ACC112 (cell line): Measurements from ENCODE around the gene USP5.
A peak's percentile ranks its signal among the peaks of the same experiment; 100 is the strongest.
"Not testable (repeated sequence)": the region's sequence is repeated elsewhere in the genome, so short reads cannot be mapped to it uniquely, and the experiment has no call there.

Experiments
- H2AFZ ChIP-seq: fragments of 200-600 bp; sonication (generic); one replicate; pipeline ENCODE4 v1.6.0; 2017; ENCODE audit warnings: antibody characterized with exemption, low read length; ENCODE audit not compliant: unreplicated experiment
- H3K27ac ChIP-seq: fragments of 200-600 bp; sonication (generic); 2 replicates; pipeline ENCODE4 v1.5.1; 2014; ENCODE audit warnings: low read depth, mild to moderate bottlenecking, antibody characterized with exemption, low read length, moderate library complexity
- H3K27me3 ChIP-seq: fragments of 200-600 bp; sonication (generic); 2 replicates; pipeline ENCODE4 v1.6.1; 2014; ENCODE audit warnings: mild to moderate bottlenecking, antibody characterized with exemption, low read length, moderate library complexity, mixed read lengths; ENCODE audit not compliant: insufficient read depth
- H3K36me3 ChIP-seq: fragments of 200-600 bp; sonication (generic); 2 replicates; pipeline ENCODE4 v1.6.1; 2016; ENCODE audit warnings: mild to moderate bottlenecking, antibody characterized with exemption, low read length, moderate library complexity, mixed read lengths; ENCODE audit not compliant: insufficient read depth
- H3K4me1 ChIP-seq: fragments of 200-600 bp; sonication (generic); one replicate; pipeline ENCODE4 v1.6.1; 2016; ENCODE audit warnings: low read length, mixed read lengths; ENCODE audit not compliant: insufficient read depth, unreplicated experiment, control insufficient read depth
- H3K4me3 ChIP-seq: fragments of 200-600 bp; sonication (generic); 2 replicates; pipeline ENCODE4 v1.5.1; 2014; ENCODE audit warnings: mild to moderate bottlenecking, low read depth, low read length
- H3K79me2 ChIP-seq: fragments of 200-600 bp; sonication (generic); one replicate; pipeline ENCODE4 v1.6.0; 2016; ENCODE audit warnings: low read length; ENCODE audit not compliant: control insufficient read depth, unreplicated experiment, insufficient read depth

The USP5 gene

GRCh38 chr12:6853626-6854025 is 1.7 kb downstream of the USP5 start:
- Histone ChIP-seq H2AFZ (no peak overlapping the region), H3K27me3 (no peaks in the 10 kb centered on the region), H3K36me3 (peaks cover 17% of the 10 kb centered on the region), H3K4me3 (peak overlapping the region; percentile 86), H3K79me2 (peaks cover 44% of the 10 kb centered on the region), H3K4me1 (peaks cover 22% of the 10 kb centered on the region), H3K27ac (peak overlapping the region; percentile 83)

GRCh38 chr12:6854036-6854435 is 2.1 kb downstream of the USP5 start:
- Histone ChIP-seq H2AFZ (no peak overlapping the region), H3K36me3 (peaks cover 19% of the 10 kb centered on the region), H3K4me1 (peaks cover 22% of the 10 kb centered on the region), H3K27me3 (no peaks in the 10 kb centered on the region), H3K27ac (peak overlapping the region; percentile 83), H3K4me3 (peak overlapping the region; percentile 86), H3K79me2 (peaks cover 42% of the 10 kb centered on the region)

GRCh38 chr12:6855322-6855721 is 3.4 kb downstream of the USP5 start:
- Histone ChIP-seq H3K79me2 (peaks cover 30% of the 10 kb centered on the region), H3K27me3 (no peaks in the 10 kb centered on the region), H2AFZ (no peak overlapping the region), H3K4me1 (peaks cover 12% of the 10 kb centered on the region), H3K4me3 (no peak overlapping the region), H3K36me3 (peaks cover 19% of the 10 kb centered on the region), H3K27ac (no peak overlapping the region)

- peaks cover 5% of the 10 kb centered on the region for H3K4me1 ChIP-seq
- no peak overlapping the region for H3K4me3 ChIP-seq
- no peaks in the 10 kb centered on the region for H3K27me3 ChIP-seq
- H3K79me2 ChIP-seq = peaks cover 19% of the 10 kb centered on the region
- no peak overlapping the region for H3K27ac ChIP-seq
- no peak overlapping the region for H2AFZ ChIP-seq
- peaks cover 32% of the 10 kb centered on the region for H3K36me3 ChIP-seq
These were observed 6.8 kb downstream of the USP5 start for GRCh38 chr12:6858799-6859198.

DNA sequence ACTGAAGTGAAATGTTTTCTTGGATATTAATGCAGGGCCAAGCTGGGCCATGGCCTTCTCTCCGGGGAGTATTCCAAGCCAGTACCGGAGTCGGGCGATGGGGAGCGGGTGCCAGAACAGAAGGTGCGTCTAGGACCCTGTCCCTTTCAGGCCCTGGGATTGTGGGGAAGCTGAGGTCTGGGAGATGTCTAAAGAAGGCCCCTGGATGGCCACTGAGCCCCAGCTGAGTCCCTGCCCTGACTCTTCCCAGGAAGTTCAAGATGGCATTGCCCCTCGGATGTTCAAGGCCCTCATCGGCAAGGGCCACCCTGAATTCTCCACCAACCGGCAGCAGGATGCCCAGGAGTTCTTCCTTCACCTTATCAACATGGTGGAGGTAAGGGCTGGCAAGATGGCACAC is 8.2 kb downstream of the USP5 start:
- Histone ChIP-seq H3K79me2 (peaks cover 7% of the 10 kb centered on the region), H3K27me3 (no peaks in the 10 kb centered on the region), H3K4me1 (no peaks in the 10 kb centered on the region), H3K27ac (no peak overlapping the region), H3K36me3 (peaks cover 32% of the 10 kb centered on the region), H2AFZ (no peak overlapping the region), H3K4me3 (no peak overlapping the region)

DNA sequence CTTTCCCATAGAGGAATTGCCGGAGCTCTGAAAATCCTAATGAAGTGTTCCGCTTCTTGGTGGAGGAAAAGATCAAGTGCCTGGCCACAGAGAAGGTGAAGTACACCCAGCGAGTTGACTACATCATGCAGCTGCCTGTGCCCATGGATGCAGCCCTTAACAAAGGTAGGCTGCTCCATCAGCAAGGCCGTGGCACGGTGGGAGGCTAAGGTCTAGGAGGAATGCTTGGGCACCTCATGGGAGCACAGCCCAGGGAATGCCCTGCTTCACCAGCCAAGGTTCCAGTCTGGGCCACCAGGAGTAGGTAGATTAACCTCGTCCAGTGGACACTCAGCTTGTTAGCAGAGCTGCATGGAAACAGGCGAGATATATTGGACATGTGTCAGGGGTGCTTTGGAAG is 9.0 kb downstream of the USP5 start:
- H3K4me1 ChIP-seq = no peaks in the 10 kb centered on the region
- no peaks in the 10 kb centered on the region for H3K27me3 ChIP-seq
- H3K79me2 ChIP-seq = no peaks in the 10 kb centered on the region
- H3K36me3 ChIP-seq = peaks cover 29% of the 10 kb centered on the region
- no peak overlapping the region for H2AFZ ChIP-seq
- no peak overlapping the region for H3K4me3 ChIP-seq
- H3K27ac ChIP-seq = no peak overlapping the region

DNA sequence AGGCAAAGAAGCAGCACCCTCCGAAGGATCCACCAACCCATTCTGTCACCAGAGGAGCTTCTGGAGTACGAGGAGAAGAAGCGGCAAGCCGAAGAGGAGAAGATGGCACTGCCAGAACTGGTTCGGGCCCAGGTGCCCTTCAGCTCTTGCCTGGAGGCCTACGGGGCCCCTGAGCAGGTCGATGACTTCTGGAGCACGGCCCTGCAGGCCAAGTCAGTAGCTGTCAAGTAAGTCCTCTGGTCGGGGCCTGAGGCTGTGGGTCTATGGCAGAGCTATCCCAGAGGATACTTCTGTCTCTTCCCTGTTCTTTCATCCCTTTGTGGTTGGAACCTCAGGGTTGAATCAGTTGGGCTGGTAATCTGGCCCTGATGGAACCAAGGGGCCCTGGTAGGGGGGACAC is 9.4 kb downstream of the USP5 start:
- Histone ChIP-seq H3K4me3 (no peak overlapping the region), H3K79me2 (no peaks in the 10 kb centered on the region), H3K4me1 (no peaks in the 10 kb centered on the region), H3K27ac (no peak overlapping the region), H2AFZ (no peak overlapping the region), H3K36me3 (peaks cover 29% of the 10 kb centered on the region), H3K27me3 (no peaks in the 10 kb centered on the region)

DNA sequence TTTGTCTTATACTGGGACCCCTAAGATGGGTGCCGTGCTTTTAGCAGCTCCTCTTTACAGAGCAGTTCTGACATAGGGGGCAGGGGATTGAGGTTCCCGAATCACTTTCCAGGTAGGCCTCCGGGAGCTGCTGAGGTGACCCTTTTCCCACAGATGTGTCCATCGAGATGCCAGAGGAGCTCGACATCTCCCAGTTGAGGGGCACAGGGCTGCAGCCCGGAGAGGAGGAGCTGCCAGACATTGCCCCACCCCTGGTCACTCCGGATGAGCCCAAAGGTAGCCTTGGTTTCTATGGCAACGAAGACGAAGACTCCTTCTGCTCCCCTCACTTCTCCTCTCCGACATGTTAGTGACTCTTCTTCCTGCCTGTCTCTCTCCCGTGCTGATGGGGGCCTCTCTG is 11.1 kb downstream of the USP5 start:
- H3K27me3 ChIP-seq = no peaks in the 10 kb centered on the region
- peaks cover 7% of the 10 kb centered on the region for H3K79me2 ChIP-seq
- peaks cover 21% of the 10 kb centered on the region; the same call in 1 of the 2 replicates for H3K36me3 ChIP-seq
- peaks cover 7% of the 10 kb centered on the region for H3K4me1 ChIP-seq
- H3K4me3 ChIP-seq = no peak overlapping the region
- no peak overlapping the region for H2AFZ ChIP-seq
- H3K27ac ChIP-seq = no peak overlapping the region

GRCh38 chr12:6863586-6864321 is 11.8 kb downstream of the USP5 start:
- Histone ChIP-seq H2AFZ (no peak overlapping the region), H3K36me3 (peaks cover 20% of the 10 kb centered on the region; the same call in 1 of the 2 replicates), H3K27me3 (no peaks in the 10 kb centered on the region), H3K4me3 (no peak overlapping the region), H3K27ac (no peak overlapping the region), H3K4me1 (peaks cover 7% of the 10 kb centered on the region), H3K79me2 (peaks cover 14% of the 10 kb centered on the region)

DNA sequence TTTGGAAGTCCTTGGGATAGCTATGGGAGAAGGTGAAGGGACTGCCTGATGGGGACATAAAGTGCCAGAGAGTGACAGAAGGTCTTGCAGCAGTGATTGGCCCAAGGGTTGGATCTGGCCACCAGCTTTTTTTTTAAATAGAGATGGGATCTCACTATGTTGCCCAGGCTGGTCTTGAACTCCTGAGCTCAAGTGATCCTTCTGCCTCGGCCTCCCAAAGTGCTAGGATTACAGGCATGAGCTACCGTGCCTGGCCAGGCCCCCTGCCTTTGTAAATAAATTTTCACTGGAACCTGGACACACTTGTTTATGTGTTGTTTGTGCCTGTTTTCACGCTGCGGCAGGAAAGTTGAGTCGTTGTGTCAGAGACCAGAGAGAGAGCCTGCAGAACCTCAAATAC is 13.4 kb downstream of the USP5 start:
- H3K79me2 ChIP-seq = peaks cover 28% of the 10 kb centered on the region
- H3K27me3 ChIP-seq, H3K4me3 ChIP-seq, H3K27ac ChIP-seq, H2AFZ ChIP-seq: not testable (repeated sequence)
- H3K36me3 ChIP-seq = peaks cover 25% of the 10 kb centered on the region; the same call in 1 of the 2 replicates
- H3K4me1 ChIP-seq = peaks cover 19% of the 10 kb centered on the region

GRCh38 chr12:6866163-6866919 is 14.4 kb downstream of the USP5 start:
- H3K27ac ChIP-seq = no peak overlapping the region
- H2AFZ ChIP-seq = peak overlapping the region; percentile 39
- H3K4me3 ChIP-seq = peak overlapping the region; percentile 89

More at GRCh38 chr12:6866163-6866919, 14.4 kb downstream of the USP5 start:
- Histone ChIP-seq H3K36me3 (peaks cover 19% of the 10 kb centered on the region; the same call in 1 of the 2 replicates), H3K27me3 (no peaks in the 10 kb centered on the region), H3K4me1 (peaks cover 29% of the 10 kb centered on the region), H3K79me2 (peaks cover 31% of the 10 kb centered on the region)
